Type B pancreatic cell (in vitro differentiated cells): ENCODE results near the gene PTPRR. TPM values are rescaled to one million over a fixed set of nuclear protein-coding genes. Genes with fewer than 3 reads are reported as not detected.

Experiments used
- DNase-seq: peaks from one replicate; pipeline ENCODE4 v3.0.0; 2021; ENCODE audit warnings: mixed read lengths; ENCODE audit not compliant: unreplicated experiment; ENCODE audit errors: extremely low spot score
- H3K27ac Mint-ChIP-seq: 2 replicates; pipeline ENCODE4 v1.8.0; 2021; ENCODE audit warnings: mild to moderate bottlenecking, mixed read lengths
- H3K27me3 Mint-ChIP-seq: 2 replicates; pipeline ENCODE4 v1.8.0; 2021; ENCODE audit warnings: mixed read lengths
- H3K36me3 Mint-ChIP-seq: 2 replicates; pipeline ENCODE4 v1.8.0; 2021; ENCODE audit warnings: mixed read lengths
- H3K4me1 Mint-ChIP-seq: one replicate; pipeline ENCODE4 v1.8.0; 2021; ENCODE audit warnings: mixed read lengths; ENCODE audit not compliant: unreplicated experiment
- H3K4me3 Mint-ChIP-seq: 2 replicates; pipeline ENCODE4 v1.8.0; 2021; ENCODE audit warnings: mild to moderate bottlenecking, mixed read lengths
- H3K9me3 Mint-ChIP-seq: 2 replicates; pipeline ENCODE4 v1.8.0; 2021; ENCODE audit warnings: mixed read lengths
- CTCF ChIP-seq: fragments of 200-600 bp; sonication (generic); conservative IDR thresholded peaks from 2 replicates; pipeline ENCODE4 v1.5.0; 2021; ENCODE audit warnings: antibody characterized with exemption, mild to moderate bottlenecking
- total RNA-seq: library from RNA; stranded (reverse); gene quantifications from 2 replicates; pipeline ENCODE4 v1.2.1, GENCODE V29; 2021; ENCODE audit warnings: low replicate concordance

PTPRR gene
- total RNA-seq, 1 donor from 2014 or later, result 0.77 TPM

GRCh38 chr12:70824511-70824910, 96.0 kb downstream of the PTPRR start:
- no peak for DNase-seq
- Mint-ChIP-seq H3K27me3 (no peaks in the 10 kb centered on the region), H3K4me3 (no peak overlapping the region), H3K36me3 (no peaks in the 10 kb centered on the region), H3K9me3 (no peaks in the 10 kb centered on the region), H3K27ac (no peak overlapping the region), H3K4me1 (no peaks in the 10 kb centered on the region)
- TF ChIP-seq CTCF, result no peak

DNA sequence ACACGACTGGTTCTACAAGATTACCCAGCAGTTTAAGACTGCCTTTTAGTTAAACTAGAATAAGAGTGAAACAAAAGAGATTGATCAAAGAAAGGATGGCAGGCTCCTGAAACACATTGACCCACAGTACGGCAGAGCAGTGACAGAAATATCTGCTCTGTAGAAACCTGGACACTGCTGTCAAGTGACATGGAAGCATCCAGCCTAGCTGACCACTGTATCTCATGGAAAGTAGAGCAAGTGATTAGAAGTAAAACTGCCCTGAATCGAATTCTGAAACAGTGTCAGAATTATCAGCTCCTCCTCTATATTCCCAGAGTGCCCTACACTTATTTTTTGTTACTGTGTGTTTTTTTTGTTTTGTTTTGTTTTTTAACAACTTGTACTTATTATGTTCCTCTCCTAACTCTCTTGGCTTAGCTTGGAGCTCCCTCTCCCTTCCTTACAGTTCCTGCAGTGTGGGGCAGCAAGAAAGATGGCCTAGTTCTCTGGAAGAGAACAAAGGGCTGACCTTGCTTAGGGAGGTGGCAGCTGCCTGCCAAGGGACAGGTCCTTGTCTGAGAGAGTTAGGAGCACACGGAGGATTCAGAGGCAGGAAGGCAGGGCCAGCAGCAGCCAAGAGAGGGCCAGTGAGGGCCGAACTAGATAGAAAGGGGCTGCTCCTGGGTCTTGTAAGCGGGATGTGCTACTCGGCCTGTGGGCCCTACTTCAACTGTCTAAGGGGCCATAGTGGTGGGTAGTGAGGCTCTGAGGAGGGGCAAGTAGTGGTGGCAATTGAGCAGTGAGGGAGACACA, 97.2 kb downstream of the PTPRR start:
- Mint-ChIP-seq H3K36me3 (no peaks in the 10 kb centered on the region), H3K27ac (peak overlapping the region; percentile 54), H3K4me3 (no peak overlapping the region), H3K27me3 (no peaks in the 10 kb centered on the region), H3K4me1 (no peaks in the 10 kb centered on the region), H3K9me3 (no peaks in the 10 kb centered on the region)
- no peak for DNase-seq
- TF ChIP-seq CTCF, result no peak

- no peaks in the 10 kb centered on the region for H3K4me1 Mint-ChIP-seq
- TF ChIP-seq CTCF, result no peak
- H3K27ac Mint-ChIP-seq, result no peak overlapping the region
- H3K27me3 Mint-ChIP-seq, result no peaks in the 10 kb centered on the region
- no peak for DNase-seq
- no peaks in the 10 kb centered on the region for H3K36me3 Mint-ChIP-seq
- no peaks in the 10 kb centered on the region for H3K9me3 Mint-ChIP-seq
- no peak overlapping the region for H3K4me3 Mint-ChIP-seq
These were observed 98.1 kb downstream of the PTPRR start for GRCh38 chr12:70822412-70822811.

GRCh38 chr12:70815971-70816391, 104.6 kb downstream of the PTPRR start:
- Mint-ChIP-seq H3K4me3 (no peak overlapping the region), H3K4me1 (no peaks in the 10 kb centered on the region), H3K27ac (peak overlapping the region; percentile 61), H3K36me3 (no peaks in the 10 kb centered on the region), H3K9me3 (peaks cover 11% of the 10 kb centered on the region), H3K27me3 (no peaks in the 10 kb centered on the region)
- TF ChIP-seq CTCF, result no peak
- no peak for DNase-seq

- TF ChIP-seq CTCF, result no peak
- no peak overlapping the region for H3K27ac Mint-ChIP-seq
These were observed 105.5 kb downstream of the PTPRR start for GRCh38 chr12:70815056-70815455.

More at GRCh38 chr12:70815056-70815455, 105.5 kb downstream of the PTPRR start:
- no peak for DNase-seq
- Mint-ChIP-seq H3K9me3 (peaks cover 11% of the 10 kb centered on the region), H3K36me3 (no peaks in the 10 kb centered on the region), H3K4me1 (no peaks in the 10 kb centered on the region), H3K4me3 (no peak overlapping the region), H3K27me3 (no peaks in the 10 kb centered on the region)
